Endometrium (tissue), 2 donors: Measurements from ENCODE around the gene PHF2.

Source experiments
- FAIRE-seq: peaks from 2 replicates; lab custom pipeline; 2012; peaks lifted over from hg19 to GRCh38; lab: Jason Lieb, UNC
- donor health status: control.
- donor health status: control.

PHF2 gene

DNA sequence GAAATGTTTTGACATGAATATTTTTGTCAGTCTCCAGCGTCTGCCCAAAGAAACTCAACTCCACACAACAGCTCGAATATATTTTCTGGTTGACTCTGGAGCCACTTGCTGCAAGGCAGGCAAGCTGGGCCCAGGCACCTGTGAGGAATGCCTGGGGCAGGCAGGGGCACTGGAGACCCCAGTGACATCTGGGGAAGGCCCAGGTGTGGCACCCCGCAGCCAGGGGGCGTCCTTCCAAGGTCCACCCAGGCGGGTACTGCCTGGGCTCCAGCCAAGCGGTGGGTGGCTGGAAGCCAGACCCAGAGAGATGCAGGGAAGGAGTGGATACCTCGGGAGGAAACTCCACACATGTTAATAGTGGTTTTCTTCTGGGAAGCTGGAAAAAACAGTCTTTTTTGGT is 125.9 kb downstream of the PHF2 start:
- FAIRE-seq = no peak

DNA sequence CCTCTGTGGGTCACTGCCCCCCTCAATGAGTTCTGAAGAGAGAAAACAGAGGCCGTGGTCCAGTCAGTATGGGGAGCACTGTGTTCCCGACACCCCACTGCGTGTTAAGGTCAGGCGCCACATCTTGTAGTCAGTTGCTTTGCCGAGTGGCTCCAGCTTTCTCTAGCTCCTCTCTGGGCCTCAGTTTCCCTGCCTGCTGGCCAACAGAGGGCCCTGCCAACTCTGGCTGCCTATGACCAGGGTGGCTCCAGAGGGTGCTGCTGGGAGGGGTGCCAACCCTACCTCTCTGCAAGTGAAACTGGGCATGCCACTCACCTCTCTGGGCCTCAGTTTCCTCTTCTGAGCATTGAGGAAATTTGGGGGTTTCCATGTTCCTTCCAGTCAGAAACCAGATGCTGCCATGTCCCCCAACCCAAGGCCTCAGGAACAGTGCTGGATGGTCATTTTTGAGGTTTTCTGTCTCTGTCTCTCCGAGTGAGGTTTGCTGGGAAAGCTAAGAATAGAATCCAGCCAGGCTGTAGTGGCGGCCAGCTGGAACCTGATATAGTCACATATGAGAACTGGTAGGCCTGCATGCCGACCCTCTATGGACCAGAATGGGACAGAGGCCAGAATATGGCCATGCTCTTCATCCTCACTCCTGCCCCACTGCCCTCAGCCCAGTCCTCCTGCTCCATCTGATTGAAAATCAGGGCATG is 132.1 kb downstream of the PHF2 start:
- FAIRE-seq = no peak

DNA sequence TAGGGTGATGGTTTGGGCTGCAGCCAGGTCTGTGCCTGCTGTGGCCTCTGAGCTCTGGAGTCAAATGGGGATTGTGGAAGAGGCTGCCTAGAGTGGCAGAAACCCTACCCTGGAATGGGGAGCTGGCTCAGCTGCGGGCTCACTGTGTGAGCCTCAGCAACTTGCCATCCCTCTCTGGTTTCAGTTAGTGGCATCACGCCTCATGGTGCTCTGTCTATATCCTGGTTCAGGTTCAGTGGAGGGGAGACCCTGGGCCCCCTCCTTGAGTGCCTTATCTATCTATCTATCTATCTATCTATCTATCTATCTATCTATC is 132.6 kb downstream of the PHF2 start:
- no peak for FAIRE-seq

DNA sequence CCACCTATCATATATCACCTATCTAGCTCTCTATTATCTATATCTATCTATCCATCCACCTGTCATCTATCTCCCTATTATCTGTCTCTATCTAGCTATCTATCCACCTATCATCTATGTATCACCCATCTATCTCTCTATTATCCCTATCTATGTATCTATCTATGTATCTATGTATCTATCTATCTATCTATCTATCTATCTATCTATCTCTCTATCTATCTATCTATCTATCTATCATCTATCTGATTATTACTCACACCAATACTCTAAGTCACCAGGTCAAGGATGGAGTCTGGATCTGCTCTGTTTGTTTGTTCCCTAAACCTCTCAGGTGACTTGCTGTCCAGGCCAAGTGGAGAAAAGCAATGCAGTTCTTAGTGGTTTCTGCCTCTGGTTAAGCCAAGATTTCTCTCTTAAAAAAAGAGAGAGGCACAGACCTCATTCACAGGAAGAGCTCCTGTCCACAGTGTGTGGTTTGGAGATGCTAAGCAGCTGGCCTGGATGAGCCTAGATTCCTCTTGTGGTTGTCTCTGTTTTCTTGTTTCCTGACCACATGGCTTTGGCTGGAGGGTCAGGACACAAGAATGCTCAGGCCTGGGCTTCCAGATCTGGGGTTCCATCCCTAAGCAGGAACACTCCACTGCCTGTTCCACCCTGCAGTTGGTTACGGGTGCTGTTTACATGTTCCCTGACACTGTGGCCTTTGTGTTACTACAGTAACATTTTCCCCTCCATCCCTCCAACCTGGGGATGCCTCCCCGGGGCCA is 133.4 kb downstream of the PHF2 start:
- FAIRE-seq = no peak

DNA sequence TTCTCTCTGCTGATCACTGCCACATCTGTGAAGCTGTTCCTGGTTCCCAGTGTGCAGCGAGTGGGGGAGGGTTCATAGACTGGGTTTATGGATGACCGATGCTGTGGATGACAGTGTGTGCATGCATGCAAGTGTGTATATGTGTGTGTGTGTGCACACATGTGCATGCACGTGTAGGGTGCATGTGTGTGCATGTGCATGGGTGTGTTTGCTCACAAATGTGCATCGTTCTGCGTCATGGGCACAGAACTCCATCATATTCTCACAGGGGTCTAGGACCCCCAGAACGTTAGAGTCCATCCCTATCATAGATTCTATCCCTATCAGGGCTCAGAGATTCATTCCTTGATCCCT is 134.0 kb downstream of the PHF2 start:
- no peak for FAIRE-seq

DNA sequence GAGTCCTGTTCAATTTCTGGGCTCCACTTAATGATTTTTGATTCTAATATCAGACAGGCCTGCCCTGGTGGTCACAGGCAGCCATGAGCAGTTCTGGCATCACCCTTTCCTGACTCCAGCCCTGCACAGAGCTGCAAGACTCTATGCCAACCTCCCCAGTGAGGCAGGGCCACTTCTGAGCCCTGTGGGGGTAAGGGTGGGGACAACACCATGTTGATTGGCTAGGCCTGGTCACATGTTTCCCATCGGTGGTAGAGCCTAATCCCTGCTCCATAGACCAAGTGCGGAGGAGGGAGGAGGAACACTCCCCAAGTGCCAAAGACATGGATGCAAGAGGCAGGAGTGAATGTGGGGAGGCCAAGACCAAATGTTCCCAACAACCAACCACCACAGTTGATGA is 134.6 kb downstream of the PHF2 start:
- FAIRE-seq = no peak

DNA sequence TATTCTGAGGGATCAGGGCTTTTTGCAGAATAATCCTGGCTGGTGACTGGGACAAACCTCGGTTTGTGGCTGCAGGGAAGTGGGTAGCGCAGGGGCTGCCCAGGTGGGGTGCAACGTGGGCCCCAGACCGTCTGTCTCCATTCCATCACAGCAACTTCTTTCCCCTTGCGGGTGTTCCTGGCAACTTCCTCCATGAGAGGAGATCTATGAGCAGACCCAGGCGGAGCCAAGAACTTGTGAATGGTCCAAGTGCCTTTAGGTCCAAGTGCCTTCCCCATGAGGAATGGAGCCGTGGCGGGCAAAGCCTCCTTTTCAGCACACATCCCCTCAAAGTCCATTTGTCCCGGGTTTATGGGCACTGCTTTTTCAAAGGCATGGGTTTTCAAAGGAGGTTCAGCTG is 136.5 kb downstream of the PHF2 start:
- no peak for FAIRE-seq

DNA sequence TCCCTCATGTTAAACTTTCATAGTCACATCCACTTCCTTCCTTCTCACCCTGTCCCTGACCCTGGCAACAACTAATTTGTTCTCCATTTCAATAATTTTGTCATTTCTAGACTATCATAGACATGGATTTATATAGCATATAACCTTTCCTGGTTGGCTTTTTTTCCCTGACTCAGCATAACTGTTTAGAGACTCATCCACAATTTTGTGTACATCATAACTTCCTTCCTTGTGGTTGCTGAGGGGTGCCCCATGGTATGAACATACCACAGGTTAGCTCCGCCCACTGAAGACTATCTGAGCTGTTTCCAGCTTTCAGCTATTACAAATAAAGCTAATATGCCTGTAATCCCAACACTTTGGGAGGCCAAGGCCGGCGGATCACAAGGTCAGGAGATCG is 137.3 kb downstream of the PHF2 start:
- FAIRE-seq = no peak

DNA sequence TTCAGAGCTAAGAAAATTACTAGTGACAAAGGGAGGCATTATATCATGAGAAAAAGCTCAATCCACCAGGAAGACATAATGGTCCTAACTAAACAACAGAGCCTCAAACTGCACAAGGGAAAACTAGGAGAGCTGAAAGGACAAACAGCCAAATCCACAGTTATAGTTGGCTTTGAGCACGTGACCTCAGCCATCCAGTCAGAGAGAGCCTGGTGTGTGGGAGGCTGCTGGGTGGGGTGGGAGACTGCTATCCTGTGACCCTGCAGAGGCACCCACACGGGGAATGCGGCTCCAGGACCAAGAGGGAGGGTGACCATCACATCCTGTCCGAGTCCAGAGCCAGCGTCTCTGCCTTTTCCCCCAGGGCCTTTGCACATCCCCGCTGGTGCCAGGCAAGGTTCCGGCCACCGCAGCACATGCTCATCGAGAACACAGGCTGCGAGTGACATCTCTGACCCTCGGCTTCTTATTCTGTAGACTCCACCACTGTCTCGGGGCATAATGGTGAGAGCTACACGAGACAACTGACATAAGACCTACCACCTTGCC is 145.1 kb downstream of the PHF2 start:
- FAIRE-seq = no peak

DNA sequence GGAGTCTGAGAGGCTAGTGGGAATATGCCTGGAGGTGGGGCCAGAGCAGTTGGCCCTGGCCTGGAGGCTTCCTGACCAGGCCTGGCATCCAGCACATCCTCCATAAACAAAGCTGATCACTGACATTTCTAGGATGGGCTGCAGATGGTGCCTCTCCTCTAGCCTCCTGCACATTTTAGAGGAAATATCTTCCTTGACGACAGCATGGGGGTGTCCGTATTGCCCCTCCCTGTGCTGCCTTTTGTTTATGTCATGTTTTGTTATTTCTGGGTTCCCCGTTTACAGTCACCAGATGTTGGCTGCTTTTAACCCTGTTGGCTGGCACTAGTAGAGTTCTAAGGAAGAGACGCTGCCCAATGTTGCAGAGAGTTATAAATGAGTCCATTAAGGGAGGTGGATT is 148.5 kb downstream of the PHF2 start:
- FAIRE-seq = no peak

DNA sequence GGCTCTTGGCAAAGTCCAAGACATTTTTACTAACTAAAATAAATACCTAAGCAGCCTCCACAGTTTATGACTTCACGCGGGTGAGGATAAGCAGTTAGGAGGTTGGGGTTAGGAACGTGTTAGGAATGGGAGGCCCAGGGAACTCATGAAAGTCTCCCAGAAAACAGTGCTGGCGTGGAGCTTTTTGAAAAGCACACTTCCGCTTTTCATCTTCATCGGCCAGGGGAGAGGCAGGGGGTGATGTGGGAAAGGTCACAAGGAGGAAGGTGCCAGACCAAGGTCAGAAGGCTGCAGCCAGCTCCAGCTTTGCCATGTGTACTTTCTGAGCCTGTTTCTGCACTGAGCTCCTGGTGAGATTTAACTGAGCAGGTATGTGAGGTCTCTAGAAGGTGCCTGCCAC is 149.0 kb downstream of the PHF2 start:
- FAIRE-seq = peak; percentile 68

DNA sequence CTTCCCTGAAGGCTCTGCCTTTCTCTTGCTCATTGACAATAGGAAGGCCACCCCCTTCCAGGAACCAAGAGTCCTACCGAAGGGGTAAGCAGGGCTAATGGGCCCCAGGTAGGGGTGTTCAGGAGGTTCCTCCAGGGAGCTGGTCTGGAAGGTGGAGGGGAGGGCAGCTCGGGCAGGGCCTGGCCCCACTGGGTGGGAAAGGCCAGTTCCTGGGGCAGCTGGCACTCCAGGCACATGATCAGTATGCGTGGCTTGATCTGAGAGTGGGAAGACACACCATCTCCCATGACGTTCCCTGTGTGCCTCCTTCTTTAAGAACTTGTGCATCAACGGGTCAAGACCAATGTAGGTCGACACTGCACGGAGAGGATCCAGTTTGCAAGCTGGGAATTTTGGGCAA is 149.8 kb downstream of the PHF2 start:
- FAIRE-seq = no peak
